HG02973 (cell line): ENCODE results near the gene MICAL3.

Experiments used
- ATAC-seq: cut with Tn5 transposase; IDR thresholded peaks from one replicate; pipeline ENCODE4 v1.9.1; 2021; ENCODE audit warnings: moderate library complexity; ENCODE audit not compliant: unreplicated experiment

Gene MICAL3

GRCh38 chr22:17804331-17805080, 219.9 kb downstream of the MICAL3 start:
- no peak for ATAC-seq

DNA sequence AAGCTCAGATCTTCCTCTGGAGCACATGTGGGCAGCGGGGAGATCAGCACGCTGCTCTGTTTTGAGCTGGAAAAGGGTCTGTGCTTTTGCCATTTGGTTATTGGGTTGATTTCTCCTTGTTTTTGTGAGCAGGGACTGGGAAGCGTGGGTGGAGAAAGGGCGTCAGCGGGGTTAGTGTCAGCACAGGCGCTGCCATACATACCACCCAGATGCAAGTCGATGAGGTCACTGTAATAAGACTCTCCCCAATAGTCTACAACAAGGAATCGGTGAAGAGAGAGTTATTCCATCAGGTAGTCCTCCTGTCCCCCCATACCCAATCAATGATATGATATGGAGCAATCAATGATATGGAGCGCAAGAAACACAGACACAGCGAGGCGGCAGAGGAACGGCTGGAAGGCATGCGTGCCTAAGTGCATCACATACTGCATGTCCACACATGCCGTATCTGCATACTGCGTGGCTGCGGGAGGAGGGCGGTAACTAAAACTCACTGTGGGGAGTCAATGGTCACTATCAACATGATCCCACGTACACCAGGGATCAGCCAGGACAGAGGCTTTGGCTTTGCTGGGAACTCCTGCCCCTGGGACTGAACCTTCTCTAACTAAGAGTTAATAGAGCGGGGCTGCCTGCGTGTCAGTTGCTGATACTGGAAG, 220.6 kb downstream of the MICAL3 start:
- no peak for ATAC-seq

DNA sequence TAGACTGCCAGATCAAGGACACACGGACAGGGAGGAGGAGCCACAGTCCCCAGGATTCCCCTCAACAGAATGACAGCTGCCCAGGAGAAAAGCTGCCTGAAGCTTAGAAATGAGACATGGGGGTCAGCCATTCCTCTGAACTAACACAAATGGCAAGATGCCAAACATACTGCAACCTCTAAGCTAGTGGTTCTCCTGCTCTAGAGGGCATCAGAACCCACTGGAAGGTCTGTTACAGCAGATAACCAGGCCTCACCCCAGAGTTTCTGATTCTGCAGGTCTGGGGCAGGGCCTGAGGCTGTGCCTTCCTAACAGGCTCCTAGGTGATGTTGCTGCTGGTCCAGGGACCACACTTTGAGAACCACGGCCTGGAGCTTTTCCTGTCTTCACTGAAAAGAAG, 221.5 kb downstream of the MICAL3 start:
- no peak for ATAC-seq

GRCh38 chr22:17802411-17802810, 221.9 kb downstream of the MICAL3 start:
- no peak for ATAC-seq

GRCh38 chr22:17797721-17798559, 226.4 kb downstream of the MICAL3 start:
- ATAC-seq = peak; percentile 51

DNA sequence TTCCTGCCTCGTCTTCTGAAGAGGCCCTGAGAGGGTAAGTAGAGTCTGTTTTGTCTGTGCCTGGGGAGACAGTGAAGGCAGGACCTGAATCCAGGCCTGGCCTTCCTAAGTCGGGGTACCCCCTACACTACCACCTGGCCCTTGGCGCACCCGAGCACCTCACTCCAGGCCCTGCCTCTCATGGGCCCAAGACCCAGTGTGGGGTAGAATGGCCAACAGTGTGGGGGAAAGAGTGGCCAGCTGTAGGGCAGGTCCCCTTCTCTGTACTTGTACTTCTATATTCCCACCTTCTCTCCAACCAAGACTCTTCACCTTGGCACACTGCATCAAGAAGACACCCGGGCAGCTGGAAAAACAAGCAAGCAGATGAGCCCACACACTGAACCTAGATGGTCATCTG, 227.7 kb downstream of the MICAL3 start:
- ATAC-seq = no peak

DNA sequence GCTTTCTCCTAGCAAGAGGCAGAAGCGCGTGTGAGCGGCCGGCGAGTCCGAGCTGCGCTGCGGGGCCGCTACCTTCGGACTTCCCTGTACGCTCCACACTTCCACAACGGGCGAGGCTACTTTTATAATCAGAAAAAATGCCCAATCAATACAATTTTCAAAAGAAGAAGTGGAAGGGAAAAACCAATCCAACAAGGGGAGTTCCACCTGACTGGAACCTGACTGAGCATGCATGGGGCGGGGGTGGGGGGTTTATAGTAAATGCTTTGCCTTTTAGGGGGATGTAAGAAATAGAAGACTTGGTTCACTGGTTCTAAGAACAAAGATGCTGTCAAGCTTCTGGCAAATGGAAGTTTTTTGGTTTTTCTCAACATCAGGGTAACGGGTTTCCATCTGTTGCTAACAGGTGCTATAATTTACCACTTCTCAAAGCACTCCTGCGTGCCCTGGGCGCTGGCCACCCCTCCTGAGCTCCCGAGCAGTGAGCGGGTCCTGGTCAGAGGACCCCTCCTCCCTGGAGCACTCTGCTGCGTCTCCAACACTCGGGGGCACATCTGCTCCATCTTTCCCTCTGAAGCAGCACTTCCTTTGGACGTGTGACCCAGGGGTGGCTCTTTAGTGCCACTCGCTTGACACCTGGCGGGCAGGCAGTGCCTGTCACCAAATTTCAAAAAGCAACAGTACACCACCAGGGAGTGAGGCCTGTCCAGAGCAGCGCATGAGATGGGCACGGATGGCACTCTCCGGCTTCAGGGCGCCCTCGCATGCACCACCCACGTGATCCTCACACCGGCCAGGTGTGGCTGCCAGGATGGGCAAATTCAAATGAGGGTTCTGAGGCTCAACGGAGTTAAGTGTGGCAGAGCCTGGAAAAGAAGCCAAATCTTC, 228.5 kb downstream of the MICAL3 start:
- no peak for ATAC-seq

DNA sequence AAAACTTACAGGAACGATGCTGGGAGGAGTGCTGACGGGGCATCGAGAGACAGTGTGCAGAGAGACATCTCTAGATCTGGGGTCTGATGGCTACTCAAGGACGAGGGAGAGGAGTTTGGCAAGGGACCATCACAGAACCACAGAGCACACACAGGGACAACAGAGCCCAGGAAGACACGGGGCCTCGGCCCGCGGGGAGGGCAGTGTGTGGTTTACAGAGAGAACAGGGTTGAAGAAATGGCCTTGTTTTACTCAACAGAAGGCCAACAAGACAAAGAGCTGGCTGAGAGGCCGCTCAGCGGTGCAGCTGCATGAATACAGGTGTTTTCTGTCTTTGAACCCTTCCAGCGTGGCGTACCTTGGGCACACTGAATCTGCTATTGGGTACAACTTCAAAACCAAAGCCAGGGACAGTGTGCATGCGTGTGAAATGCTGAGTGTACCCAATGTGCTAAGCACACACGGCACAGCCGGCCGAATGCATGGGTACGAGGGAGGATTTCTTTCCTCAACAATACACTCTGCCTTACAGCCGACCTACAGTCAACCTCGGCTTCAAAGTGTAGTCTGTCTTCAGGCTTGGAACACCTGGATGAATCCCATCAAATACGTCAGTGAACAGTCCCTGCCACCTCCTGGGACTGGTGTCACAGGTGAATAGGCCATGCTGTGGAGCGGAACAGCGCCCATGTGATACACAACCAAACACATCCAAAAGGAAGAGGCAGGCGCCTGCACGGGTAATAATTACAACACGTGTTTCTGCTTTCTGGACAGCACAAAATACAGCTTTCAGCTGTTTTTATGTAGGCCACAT, 229.4 kb downstream of the MICAL3 start:
- ATAC-seq = no peak

- no peak for ATAC-seq
Observed at GRCh38 chr22:17792854-17793434, 231.4 kb downstream of the MICAL3 start.

GRCh38 chr22:17792299-17792698, 232.1 kb downstream of the MICAL3 start:
- no peak for ATAC-seq

GRCh38 chr22:17791196-17791595, 233.2 kb downstream of the MICAL3 start:
- ATAC-seq = no peak

DNA sequence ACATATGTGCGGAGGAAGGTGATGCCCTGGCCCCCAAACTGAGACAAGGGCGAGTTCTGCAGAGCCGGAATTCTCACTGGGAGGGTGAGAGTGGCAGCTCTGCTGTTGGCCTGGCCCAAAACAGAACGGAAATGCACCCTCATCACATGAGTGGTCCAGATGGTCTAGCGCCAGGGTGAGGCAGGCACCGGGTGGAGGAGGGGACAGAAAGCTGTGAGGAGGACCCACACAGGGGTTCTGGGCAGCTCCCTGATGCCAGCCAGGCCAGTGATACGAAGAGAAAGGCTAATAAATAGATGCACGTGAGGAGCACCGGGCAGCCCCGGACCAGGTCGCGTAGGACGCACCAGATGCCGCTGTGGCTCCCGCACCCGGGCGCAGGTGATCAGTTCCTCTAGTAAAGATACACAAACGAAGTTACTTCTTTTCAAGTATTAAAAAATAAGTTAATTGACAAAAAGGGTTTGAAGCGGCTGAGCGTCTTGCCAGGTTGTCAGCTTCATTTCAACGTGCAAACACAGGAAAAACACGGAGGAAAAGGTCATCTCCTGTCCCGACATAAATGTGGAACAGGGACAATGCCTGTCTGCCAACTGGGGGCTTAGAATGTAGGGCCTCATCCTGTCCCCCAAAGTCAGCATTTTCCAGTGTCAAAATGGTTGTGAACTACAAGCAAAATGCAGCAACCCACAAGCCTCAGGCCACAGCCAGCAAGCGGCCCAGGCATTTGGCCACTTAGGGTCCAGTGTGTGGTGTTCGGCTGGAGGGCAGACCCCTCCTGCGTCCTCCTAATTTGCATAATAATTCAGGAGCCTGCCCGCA, 234.8 kb downstream of the MICAL3 start:
- no peak for ATAC-seq

- ATAC-seq = no peak
Observed at GRCh38 chr22:17788528-17789378, 235.6 kb downstream of the MICAL3 start.

DNA sequence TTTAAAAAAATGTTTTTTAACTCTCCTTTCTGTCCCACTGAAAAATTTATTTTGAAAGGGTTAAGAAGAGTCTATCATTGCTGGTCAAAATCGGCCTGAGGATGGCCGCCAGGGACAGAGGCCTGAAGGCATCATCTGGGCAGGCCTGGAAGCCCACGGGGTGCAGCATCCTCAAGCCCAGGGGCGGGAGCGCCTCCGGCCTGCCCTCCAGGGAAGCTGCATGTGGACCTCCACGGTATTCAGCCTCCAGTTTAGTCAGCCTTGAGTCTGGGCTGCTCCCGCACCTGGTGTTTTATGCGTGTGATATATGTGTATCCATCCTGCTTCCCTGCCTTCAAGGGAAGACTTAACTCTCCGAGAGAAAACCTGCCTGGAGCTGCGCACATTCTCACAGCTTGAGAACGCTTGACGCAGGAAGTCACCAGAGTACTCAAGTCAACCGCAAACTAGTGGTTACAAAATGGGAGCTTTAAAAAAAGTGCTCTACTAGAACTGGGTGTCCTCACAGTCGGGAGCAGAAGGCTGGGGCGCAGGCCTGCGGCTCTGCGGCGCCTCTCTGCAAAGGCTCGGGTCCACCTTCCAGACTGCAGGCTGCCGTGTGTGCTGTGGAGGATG, 236.5 kb downstream of the MICAL3 start:
- no peak for ATAC-seq

- ATAC-seq = no peak
Observed at GRCh38 chr22:17787241-17787640, 237.1 kb downstream of the MICAL3 start.

DNA sequence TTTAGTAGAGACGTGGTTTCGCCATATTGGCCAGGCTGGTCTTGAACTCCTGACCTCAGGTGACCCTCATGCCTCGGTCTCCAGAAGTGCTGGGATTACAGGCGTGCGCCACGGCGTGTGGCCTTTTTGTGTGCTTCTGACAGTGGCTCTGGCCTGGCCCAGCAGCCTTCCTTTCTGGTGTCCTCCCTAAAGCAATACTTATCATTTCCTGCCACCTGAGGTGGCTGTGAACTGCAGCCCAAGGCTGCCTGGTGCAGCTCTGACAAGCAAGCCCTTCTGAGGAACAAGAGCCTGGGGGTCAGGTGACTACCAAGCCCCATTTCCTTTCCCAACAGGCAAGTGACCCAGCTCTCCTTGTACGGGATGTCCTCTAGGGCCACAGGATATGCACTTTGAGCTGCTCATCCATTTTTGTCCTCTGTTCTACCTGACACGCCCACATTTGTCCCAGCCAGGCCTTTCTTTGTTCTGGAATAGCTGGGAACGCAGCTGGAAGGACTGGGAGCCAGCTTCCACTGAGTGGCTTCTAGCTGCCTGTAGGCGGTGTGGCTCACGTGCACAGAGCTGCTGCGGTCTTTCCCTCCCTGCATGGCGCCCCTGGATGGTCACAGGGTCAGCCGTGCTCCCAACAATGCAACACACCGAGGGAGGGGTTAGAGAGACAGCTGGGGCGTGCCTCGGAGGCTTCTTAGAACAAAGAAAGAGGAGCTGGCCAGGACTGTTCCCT, 237.8 kb downstream of the MICAL3 start:
- no peak for ATAC-seq
